Hepatocyte (in vitro differentiated cells): ENCODE measurements around the gene PDP2. TPM values are rescaled to one million over a fixed set of nuclear protein-coding genes. Genes with fewer than 3 reads are reported as not detected.

Source experiments
- DNase-seq: peaks from one replicate; pipeline ENCODE4 v3.0.0-alpha.2; 2016; ENCODE audit warnings: low spot score
- H2AFZ ChIP-seq: fragments of 200-600 bp; sonication (generic); 2 replicates; pipeline ENCODE4 v1.6.0; 2016; ENCODE audit warnings: antibody characterized with exemption, mild to moderate bottlenecking
- H3K27ac ChIP-seq: fragments of 200-600 bp; sonication (generic); 2 replicates; pipeline ENCODE4 v1.5.1; 2016; ENCODE audit warnings: mild to moderate bottlenecking
- H3K27me3 ChIP-seq: fragments of 200-600 bp; sonication (generic); 2 replicates; pipeline ENCODE4 v1.6.1; 2016
- H3K36me3 ChIP-seq: fragments of 200-600 bp; sonication (generic); replicated peaks from 2 replicates; pipeline ENCODE4 v1.5.1; 2016; ENCODE audit warnings: low read depth; ENCODE audit not compliant: insufficient read depth
- H3K4me1 ChIP-seq: fragments of 200-600 bp; sonication (generic); 2 replicates; pipeline ENCODE4 v1.5.1; 2016; ENCODE audit warnings: mild to moderate bottlenecking, moderate library complexity; ENCODE audit not compliant: insufficient read depth
- H3K4me2 ChIP-seq: fragments of 200-600 bp; sonication (generic); 2 replicates; pipeline ENCODE4 v1.6.0; 2016
- H3K4me3 ChIP-seq: fragments of 200-600 bp; sonication (generic); 2 replicates; pipeline ENCODE4 v1.5.1; 2016; ENCODE audit warnings: mild to moderate bottlenecking
- H3K79me2 ChIP-seq: fragments of 200-600 bp; sonication (generic); 2 replicates; pipeline ENCODE4 v1.6.0; 2017; ENCODE audit warnings: mild to moderate bottlenecking
- H3K9me2 ChIP-seq: fragments of 200-600 bp; sonication (generic); replicated peaks from 2 replicates; pipeline ENCODE4 v1.6.0; 2017; ENCODE audit warnings: mild to moderate bottlenecking; ENCODE audit not compliant: insufficient read depth
- H3K9me3 ChIP-seq: fragments of 200-600 bp; sonication (generic); 2 replicates; pipeline ENCODE4 v1.5.1; 2016; ENCODE audit warnings: low read depth, mild to moderate bottlenecking
- H4K20me1 ChIP-seq: fragments of 200-600 bp; sonication (generic); 2 replicates; pipeline ENCODE4 v1.6.0; 2016; ENCODE audit warnings: mild to moderate bottlenecking; ENCODE audit not compliant: insufficient read depth, poor library complexity, severe bottlenecking
- CTCF ChIP-seq: fragments of 200-600 bp; sonication (generic); IDR thresholded peaks from 2 replicates; pipeline ENCODE4 v1.5.1; 2016; ENCODE audit warnings: antibody characterized with exemption, mild to moderate bottlenecking; ENCODE audit not compliant: poor library complexity
- EZH2 ChIP-seq: fragments of 200-600 bp; sonication (generic); IDR thresholded peaks from 2 replicates; pipeline ENCODE4 v1.6.1; 2016; ENCODE audit warnings: antibody characterized with exemption, mild to moderate bottlenecking, borderline replicate concordance
- EZH2phosphoT487 ChIP-seq: fragments of 200-600 bp; sonication (generic); IDR thresholded peaks from one replicate; pipeline ENCODE4 v1.6.1; 2018; ENCODE audit warnings: antibody characterized with exemption, mild to moderate bottlenecking, low read depth, moderate library complexity; ENCODE audit not compliant: unreplicated experiment, severe bottlenecking
- WGBS: methylation state at CpG from one replicate; pipeline ENCODE4 v1.1.6; 2016; ENCODE audit warnings: low lambda C conversion rate; ENCODE audit errors: missing lambda C conversion rate; 5-methylcytosine and 5-hydroxymethylcytosine counted together
- polyA plus RNA-seq: library from polyadenylated mRNA; unstranded; fragments of >200 nt; fragmentation: Nextera tagmentation; extraction: Ambion mirVana; gene quantifications from 2 replicates; pipeline ENCODE4 v1.2.1, GENCODE V29; 2016
- total RNA-seq: library from RNA; depleted of rRNA; stranded (reverse); fragments of >200 nt; gene quantifications from 2 replicates; pipeline ENCODE4 v1.2.3, GENCODE V29; 2014

The PDP2 gene
- total and polyA plus RNA-seq, 2 experiments from 2014 or later = 5.2 to 17.7 TPM

- Histone ChIP-seq H3K79me2 (no peaks in the 10 kb centered on the region), H3K9me3 (no peaks in the 10 kb centered on the region), H3K36me3 (no peaks in the 10 kb centered on the region), H4K20me1 (no peaks in the 10 kb centered on the region), H3K4me3 (no peak within 1 kb of the TSS), H3K4me1 (peaks cover 3% of the 10 kb centered on the region), H3K4me2 (peak within 1 kb of the TSS; percentile 96), H3K27ac (no peak within 1 kb of the TSS), H2AFZ (peak within 1 kb of the TSS; percentile 66), H3K27me3 (peaks cover 24% of the 10 kb centered on the region), H3K9me2 (no peaks in the 10 kb centered on the region)
- DNase-seq = peak; percentile 48
- TF ChIP-seq EZH2 = peak; percentile 96
- TF ChIP-seq CTCF = no peak
- peak; percentile 33 for TF ChIP-seq EZH2phosphoT487
- 11% methylated on average over 20 of the region's 42 CpGs for WGBS
Observed at GRCh38 chr16:66925322-66925840, 45.1 kb downstream of the PDP2 start, which contains the start of gene RRAD. RRAD (minus strand) TSS chr16:66925535; CDS start chr16:66925179, 356 bp downstream.

- Histone ChIP-seq H3K4me2 (no peak overlapping the region), H3K27me3 (peaks cover 24% of the 10 kb centered on the region), H2AFZ (no peak overlapping the region), H3K36me3 (no peaks in the 10 kb centered on the region), H3K9me2 (no peaks in the 10 kb centered on the region), H3K4me1 (peaks cover 3% of the 10 kb centered on the region), H3K9me3 (no peaks in the 10 kb centered on the region), H3K79me2 (no peaks in the 10 kb centered on the region), H3K4me3 (no peak overlapping the region), H4K20me1 (no peaks in the 10 kb centered on the region), H3K27ac (no peak overlapping the region)
- TF ChIP-seq EZH2 (no peak), EZH2phosphoT487 (no peak), CTCF (no peak)
- DNase-seq = no peak
- 88% methylated on average over 5 of the region's 5 CpGs for WGBS
Observed at GRCh38 chr16:66926171-66926947, 46.0 kb downstream of the PDP2 start.

- TF ChIP-seq CTCF (no peak), EZH2 (no peak), EZH2phosphoT487 (no peak)
- 70% methylated on average over 3 of the region's 3 CpGs for WGBS
- H2AFZ ChIP-seq = no peak overlapping the region
- peaks cover 3% of the 10 kb centered on the region for H3K4me1 ChIP-seq
- peaks cover 24% of the 10 kb centered on the region for H3K27me3 ChIP-seq
- DNase-seq = peak; percentile 45
- H3K4me2 ChIP-seq = no peak overlapping the region
- H4K20me1 ChIP-seq = no peaks in the 10 kb centered on the region
- no peaks in the 10 kb centered on the region for H3K9me2 ChIP-seq
- H3K4me3 ChIP-seq = no peak overlapping the region
- no peaks in the 10 kb centered on the region for H3K79me2 ChIP-seq
- H3K36me3 ChIP-seq = no peaks in the 10 kb centered on the region
- no peaks in the 10 kb centered on the region for H3K9me3 ChIP-seq
- no peak overlapping the region for H3K27ac ChIP-seq
Observed at GRCh38 chr16:66926961-66927436, 46.7 kb downstream of the PDP2 start.
